Measurements from ENCODE around the gene TWNK.

GRCh38 chr10:100968863-100969186 lies 18.5 kb upstream of the TWNK start:
- TF ChIP-seq POLR2A (IDR thresholded peaks at IDR 0.05; ENCODE audit: low read depth, low read length) (no peak), POLR2AphosphoS5 (IDR thresholded peaks at IDR 0.05; ENCODE audit: low read depth, low read length) (no peak), TAF1 (IDR thresholded peaks at IDR 0.05; ENCODE audit: borderline replicate concordance, low read depth, low read length) (no peak)

Data from GM12892 (cell line).